HEK293 (cell line): ENCODE measurements around the gene INTS14.

Source experiments
- CTCF ChIA-PET: fragments of 350-600 bp; formaldehyde crosslinking; extraction: SDS; loops from one replicate; lab custom pipeline; 2021; ENCODE audit warnings: antibody characterized with exemption; lab: Yijun Ruan, JAX
- POLR2A ChIA-PET: fragments of 300-600 bp; formaldehyde crosslinking; extraction: SDS; loops from one replicate; lab custom pipeline; 2020; ENCODE audit warnings: antibody characterized with exemption, inconsistent platforms; lab: Yijun Ruan, JAX
- H3K27ac ChIP-seq: fragments of 200-500 bp; sonication (Bioruptor generic); 2 replicates; pipeline ENCODE4 v1.5.1; 2014; ENCODE audit warnings: low read depth, low read length, control low read depth, inconsistent platforms; ENCODE audit errors: extremely low read depth
- H3K36me3 ChIP-seq, 2 experiments: fragments of 200-500 bp in 1 of 2; sonication (Bioruptor generic) in 1 of 2; 1 replicate in 1 of 2; 2 replicates in 1 of 2; pipeline ENCODE4 v1.5.1; 2014 to 2017; ENCODE audit warnings: inconsistent platforms in 2 of 2, low read length in 2 of 2; ENCODE audit not compliant: control insufficient read depth in 2 of 2, insufficient read depth in 1 of 2
- H3K4me1 ChIP-seq: fragments of 200-500 bp; sonication (Bioruptor generic); 2 replicates; pipeline ENCODE4 v1.5.1; 2014; ENCODE audit warnings: mild to moderate bottlenecking, low read length, inconsistent platforms; ENCODE audit not compliant: control insufficient read depth, insufficient read depth
- H3K4me3 ChIP-seq: 2 replicates; pipeline ENCODE4 v1.5.1; 2011; ENCODE audit warnings: low read depth, mild to moderate bottlenecking, control low read depth, low read length, moderate library complexity
- H3K9me3 ChIP-seq: fragments of 200-500 bp; sonication (Bioruptor generic); 2 replicates; pipeline ENCODE4 v1.5.1; 2014; ENCODE audit warnings: low read depth, low read length, inconsistent platforms; ENCODE audit not compliant: control insufficient read depth, insufficient read depth
- FEZF1 ChIP-seq: fragments of 450-650 bp; formaldehyde crosslinking; IDR thresholded peaks from 2 replicates; pipeline ENCODE4 v1.5.1; 2016; ENCODE audit warnings: missing biosample characterization, missing genetic modification characterization
- GLI2 ChIP-seq: fragments of 450-650 bp; formaldehyde crosslinking; IDR thresholded peaks from 2 replicates; pipeline ENCODE4; 2017; ENCODE audit warnings: missing biosample characterization, missing genetic modification characterization, low read depth, borderline replicate concordance
- GLIS2 ChIP-seq: fragments of 450-650 bp; formaldehyde crosslinking; IDR thresholded peaks from 2 replicates; pipeline ENCODE4 v1.5.1; 2016; ENCODE audit warnings: missing biosample characterization, missing genetic modification characterization
- KLF1 ChIP-seq: fragments of 450-650 bp; formaldehyde crosslinking; IDR thresholded peaks from 2 replicates; pipeline ENCODE4 v1.5.1; 2016; ENCODE audit warnings: missing biosample characterization, missing genetic modification characterization
- MEIS1 ChIP-seq: sonication (generic); formaldehyde crosslinking; IDR thresholded peaks from 2 replicates; pipeline ENCODE4 v1.8.1; 2022; ENCODE audit warnings: missing genetic modification reagents, mild to moderate bottlenecking, borderline replicate concordance
- TCF7L2 ChIP-seq: IDR thresholded peaks from 2 replicates; pipeline ENCODE4 v1.6.1; 2011; ENCODE audit warnings: low read depth, mild to moderate bottlenecking, inconsistent platforms, low read length, moderate library complexity, borderline replicate concordance
- ZBTB48 ChIP-seq: fragments of 450-650 bp; formaldehyde crosslinking; IDR thresholded peaks from 2 replicates; pipeline ENCODE4 v1.5.1; 2016; ENCODE audit warnings: missing biosample characterization, missing genetic modification characterization
- ZNF146 ChIP-seq: fragments of 450-650 bp; formaldehyde crosslinking; IDR thresholded peaks from 2 replicates; pipeline ENCODE4 v1.5.1; 2016; ENCODE audit warnings: missing biosample characterization, missing genetic modification characterization
- ZNF184 ChIP-seq: fragments of 450-650 bp; IDR thresholded peaks from 2 replicates; pipeline ENCODE4 v1.5.1; 2018; ENCODE audit warnings: missing biosample characterization, mild to moderate bottlenecking, missing genetic modification characterization
- ZNF19 ChIP-seq: fragments of 450-650 bp; formaldehyde crosslinking; IDR thresholded peaks from 2 replicates; pipeline ENCODE4; 2016; ENCODE audit warnings: missing biosample characterization, missing genetic modification characterization, low read depth
- ZNF341 ChIP-seq: fragments of 450-650 bp; formaldehyde crosslinking; IDR thresholded peaks from 2 replicates; pipeline ENCODE4; 2016; ENCODE audit warnings: low read depth, missing biosample characterization, missing genetic modification characterization
- ZNF354C ChIP-seq: fragments of 450-650 bp; formaldehyde crosslinking; IDR thresholded peaks from 2 replicates; pipeline ENCODE4 v1.5.1; 2016; ENCODE audit warnings: missing biosample characterization, missing genetic modification characterization, low read depth, borderline replicate concordance
- ZNF394 ChIP-seq: fragments of 450-650 bp; formaldehyde crosslinking; IDR thresholded peaks from 2 replicates; pipeline ENCODE4 v1.5.1; 2016; ENCODE audit warnings: missing biosample characterization, missing genetic modification characterization, mild to moderate bottlenecking, moderate library complexity, borderline replicate concordance
- ZNF530 ChIP-seq: fragments of 450-650 bp; formaldehyde crosslinking; IDR thresholded peaks from 2 replicates; pipeline ENCODE4 v1.5.1; 2016; ENCODE audit warnings: low read depth, missing biosample characterization, missing genetic modification characterization
- ZNF558 ChIP-seq: fragments of 450-650 bp; formaldehyde crosslinking; IDR thresholded peaks from 2 replicates; pipeline ENCODE4 v1.5.1; 2016; ENCODE audit warnings: missing biosample characterization, missing genetic modification characterization
- ZNF571 ChIP-seq: fragments of 450-650 bp; formaldehyde crosslinking; IDR thresholded peaks from 2 replicates; pipeline ENCODE4 v1.5.0; 2017; ENCODE audit warnings: missing biosample characterization, missing genetic modification characterization
- ZNF596 ChIP-seq: fragments of 450-650 bp; IDR thresholded peaks from 2 replicates; pipeline ENCODE4 v1.5.0; 2018; ENCODE audit warnings: missing biosample characterization, mild to moderate bottlenecking, missing genetic modification characterization, moderate library complexity
- ZNF623 ChIP-seq: fragments of 450-650 bp; formaldehyde crosslinking; IDR thresholded peaks from 2 replicates; pipeline ENCODE4 v1.5.1; 2016; ENCODE audit warnings: missing biosample characterization, missing genetic modification characterization
- ZNF654 ChIP-seq: fragments of 450-650 bp; formaldehyde crosslinking; IDR thresholded peaks from 2 replicates; pipeline ENCODE4 v1.5.1; 2016; ENCODE audit warnings: low read depth, missing biosample characterization, missing genetic modification characterization
- ZNF776 ChIP-seq: fragments of 450-650 bp; formaldehyde crosslinking; IDR thresholded peaks from 2 replicates; pipeline ENCODE4 v1.5.0; 2017; ENCODE audit warnings: missing biosample characterization, missing genetic modification characterization, borderline replicate concordance
- ZNF785 ChIP-seq: fragments of 450-650 bp; formaldehyde crosslinking; IDR thresholded peaks from 2 replicates; pipeline ENCODE4 v1.5.1; 2016; ENCODE audit warnings: missing biosample characterization, missing genetic modification characterization
- TF ChIP-seq, protein P1 (sequence below): fragments of 450-650 bp; formaldehyde crosslinking; IDR thresholded peaks from 2 replicates; pipeline ENCODE4 v1.5.1; 2016; ENCODE audit warnings: missing biosample characterization, missing genetic modification characterization
- TF ChIP-seq, protein P2 (sequence below): fragments of 450-650 bp; formaldehyde crosslinking; IDR thresholded peaks from 2 replicates; pipeline ENCODE4 v1.5.1; 2017; ENCODE audit warnings: missing biosample characterization, missing genetic modification characterization
- TF ChIP-seq, protein P3 (sequence below): fragments of 450-650 bp; formaldehyde crosslinking; IDR thresholded peaks from 2 replicates; pipeline ENCODE4 v1.5.1; 2016; ENCODE audit warnings: missing biosample characterization, missing genetic modification characterization
- TF ChIP-seq, protein P4 (sequence below): fragments of 450-650 bp; formaldehyde crosslinking; IDR thresholded peaks from 2 replicates; pipeline ENCODE4 v1.5.1; 2016; ENCODE audit warnings: missing biosample characterization, missing genetic modification characterization, low read depth
- TF ChIP-seq, protein P5 (sequence below): fragments of 450-650 bp; formaldehyde crosslinking; IDR thresholded peaks from 2 replicates; pipeline ENCODE4 v1.5.1; 2017; ENCODE audit warnings: missing biosample characterization, missing genetic modification characterization

Gene INTS14

DNA sequence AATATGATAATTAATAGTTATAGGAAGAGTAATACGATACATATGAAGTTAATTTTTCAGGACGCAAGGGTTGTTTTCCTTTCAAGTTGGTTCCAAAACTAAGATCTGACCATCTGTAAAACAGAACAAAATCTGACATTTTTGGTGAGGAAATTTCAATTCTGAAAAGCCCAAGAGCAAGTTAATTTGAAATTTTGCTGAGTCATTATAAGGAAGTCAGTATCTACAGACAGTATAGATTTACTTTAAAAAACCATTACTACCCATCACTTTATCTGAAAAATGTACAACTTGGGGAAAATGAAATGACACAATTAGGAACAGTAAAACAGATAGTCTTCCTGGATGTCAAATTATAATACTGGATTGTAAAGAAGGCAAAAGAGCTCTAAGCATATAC lies 12.5 kb downstream of the INTS14 start:
- ChIA-PET CTCF (interaction anchor here (0.7 to 1.2 kb wide), 2 partner anchors 12 to 593 kb away, joined by 3 to 5 read pairs; partner anchors contain the start of gene INTS14), POLR2A (interaction anchor here (3.1 kb wide), 1 partner anchor 12 kb away, joined by 12 read pairs; the partner anchor contains the start of gene INTS14)
- no peaks in the 10 kb centered on the region for H3K4me1 ChIP-seq
- no peaks in the 10 kb centered on the region for H3K9me3 ChIP-seq
- H3K27ac ChIP-seq, result no peak overlapping the region
- TF ChIP-seq GLI2 (tag by site-specific recombination) (no peak), ZNF184 (tag by site-specific recombination) (no peak), TCF7L2 (no peak), ZNF394 (tag by site-specific recombination) (no peak), ZNF623 (tag by site-specific recombination) (no peak), ZNF341 (tag by site-specific recombination) (no peak), ZNF146 (tag by site-specific recombination) (no peak), ZNF19 (tag by site-specific recombination) (no peak), FEZF1 (no peak), ZNF354C (tag by site-specific recombination) (no peak), ZNF530 (no peak), ZBTB48 (no peak), ZNF571 (tag by site-specific recombination) (no peak)
- TF ChIP-seq, protein P1, sequence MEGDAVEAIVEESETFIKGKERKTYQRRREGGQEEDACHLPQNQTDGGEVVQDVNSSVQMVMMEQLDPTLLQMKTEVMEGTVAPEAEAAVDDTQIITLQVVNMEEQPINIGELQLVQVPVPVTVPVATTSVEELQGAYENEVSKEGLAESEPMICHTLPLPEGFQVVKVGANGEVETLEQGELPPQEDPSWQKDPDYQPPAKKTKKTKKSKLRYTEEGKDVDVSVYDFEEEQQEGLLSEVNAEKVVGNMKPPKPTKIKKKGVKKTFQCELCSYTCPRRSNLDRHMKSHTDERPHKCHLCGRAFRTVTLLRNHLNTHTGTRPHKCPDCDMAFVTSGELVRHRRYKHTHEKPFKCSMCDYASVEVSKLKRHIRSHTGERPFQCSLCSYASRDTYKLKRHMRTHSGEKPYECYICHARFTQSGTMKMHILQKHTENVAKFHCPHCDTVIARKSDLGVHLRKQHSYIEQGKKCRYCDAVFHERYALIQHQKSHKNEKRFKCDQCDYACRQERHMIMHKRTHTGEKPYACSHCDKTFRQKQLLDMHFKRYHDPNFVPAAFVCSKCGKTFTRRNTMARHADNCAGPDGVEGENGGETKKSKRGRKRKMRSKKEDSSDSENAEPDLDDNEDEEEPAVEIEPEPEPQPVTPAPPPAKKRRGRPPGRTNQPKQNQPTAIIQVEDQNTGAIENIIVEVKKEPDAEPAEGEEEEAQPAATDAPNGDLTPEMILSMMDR (tag by site-specific recombination), result no peak
- TF ChIP-seq, protein P2, sequence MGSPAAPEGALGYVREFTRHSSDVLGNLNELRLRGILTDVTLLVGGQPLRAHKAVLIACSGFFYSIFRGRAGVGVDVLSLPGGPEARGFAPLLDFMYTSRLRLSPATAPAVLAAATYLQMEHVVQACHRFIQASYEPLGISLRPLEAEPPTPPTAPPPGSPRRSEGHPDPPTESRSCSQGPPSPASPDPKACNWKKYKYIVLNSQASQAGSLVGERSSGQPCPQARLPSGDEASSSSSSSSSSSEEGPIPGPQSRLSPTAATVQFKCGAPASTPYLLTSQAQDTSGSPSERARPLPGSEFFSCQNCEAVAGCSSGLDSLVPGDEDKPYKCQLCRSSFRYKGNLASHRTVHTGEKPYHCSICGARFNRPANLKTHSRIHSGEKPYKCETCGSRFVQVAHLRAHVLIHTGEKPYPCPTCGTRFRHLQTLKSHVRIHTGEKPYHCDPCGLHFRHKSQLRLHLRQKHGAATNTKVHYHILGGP (tag by site-specific recombination), result no peak
- TF ChIP-seq, protein P3, sequence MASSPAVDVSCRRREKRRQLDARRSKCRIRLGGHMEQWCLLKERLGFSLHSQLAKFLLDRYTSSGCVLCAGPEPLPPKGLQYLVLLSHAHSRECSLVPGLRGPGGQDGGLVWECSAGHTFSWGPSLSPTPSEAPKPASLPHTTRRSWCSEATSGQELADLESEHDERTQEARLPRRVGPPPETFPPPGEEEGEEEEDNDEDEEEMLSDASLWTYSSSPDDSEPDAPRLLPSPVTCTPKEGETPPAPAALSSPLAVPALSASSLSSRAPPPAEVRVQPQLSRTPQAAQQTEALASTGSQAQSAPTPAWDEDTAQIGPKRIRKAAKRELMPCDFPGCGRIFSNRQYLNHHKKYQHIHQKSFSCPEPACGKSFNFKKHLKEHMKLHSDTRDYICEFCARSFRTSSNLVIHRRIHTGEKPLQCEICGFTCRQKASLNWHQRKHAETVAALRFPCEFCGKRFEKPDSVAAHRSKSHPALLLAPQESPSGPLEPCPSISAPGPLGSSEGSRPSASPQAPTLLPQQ (tag by site-specific recombination), result no peak
- TF ChIP-seq, protein P4, sequence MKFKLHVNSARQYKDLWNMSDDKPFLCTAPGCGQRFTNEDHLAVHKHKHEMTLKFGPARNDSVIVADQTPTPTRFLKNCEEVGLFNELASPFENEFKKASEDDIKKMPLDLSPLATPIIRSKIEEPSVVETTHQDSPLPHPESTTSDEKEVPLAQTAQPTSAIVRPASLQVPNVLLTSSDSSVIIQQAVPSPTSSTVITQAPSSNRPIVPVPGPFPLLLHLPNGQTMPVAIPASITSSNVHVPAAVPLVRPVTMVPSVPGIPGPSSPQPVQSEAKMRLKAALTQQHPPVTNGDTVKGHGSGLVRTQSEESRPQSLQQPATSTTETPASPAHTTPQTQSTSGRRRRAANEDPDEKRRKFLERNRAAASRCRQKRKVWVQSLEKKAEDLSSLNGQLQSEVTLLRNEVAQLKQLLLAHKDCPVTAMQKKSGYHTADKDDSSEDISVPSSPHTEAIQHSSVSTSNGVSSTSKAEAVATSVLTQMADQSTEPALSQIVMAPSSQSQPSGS, result no peak
- peaks cover 86 to 88% of the 10 kb centered on the region in 2 experiments for H3K36me3 ChIP-seq
- H3K4me3 ChIP-seq, result no peak overlapping the region

DNA sequence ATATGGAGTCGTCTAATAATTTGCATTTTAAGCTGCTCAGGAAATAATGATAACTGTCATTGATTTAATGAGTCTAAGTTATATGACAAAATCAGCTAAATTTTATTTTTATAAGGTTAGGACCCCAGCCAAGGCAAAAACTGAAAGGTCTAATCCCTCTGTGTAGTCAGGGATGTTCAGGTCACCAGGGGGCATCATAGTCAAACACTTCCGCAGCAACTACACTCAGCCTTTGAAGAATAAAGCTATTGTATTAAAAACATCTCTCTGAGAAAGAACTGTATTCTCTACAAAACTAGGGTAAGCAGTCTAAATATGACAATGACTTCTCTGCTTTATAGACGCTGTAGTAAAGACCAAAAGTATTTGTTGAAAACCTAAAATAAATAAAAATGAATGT lies 15.0 kb downstream of the INTS14 start:
- Histone ChIP-seq H3K9me3 (no peaks in the 10 kb centered on the region), H3K4me3 (no peak overlapping the region), H3K36me3 (peaks cover 89% of the 10 kb centered on the region in 2 experiments), H3K4me1 (no peaks in the 10 kb centered on the region), H3K27ac (no peak overlapping the region)
- CTCF ChIA-PET, result interaction anchor here (0.6 to 2.5 kb wide), 12 partner anchors 9 to 721 kb away, joined by 3 to 13 read pairs (median 4); partner anchors contain the start of genes HACD3 and INTS14
- POLR2A ChIA-PET, result interaction anchor here (1.2 kb wide), 1 partner anchor 11 kb away, joined by 3 read pairs; no protein-coding TSS in a partner anchor
- no peak for TF ChIP-seq KLF1
- no peak for TF ChIP-seq MEIS1 (CRISPR knock-in tag)
- TF ChIP-seq ZNF785 (tag by site-specific recombination), result no peak
- TF ChIP-seq ZNF776, result no peak
- TF ChIP-seq, protein P5, sequence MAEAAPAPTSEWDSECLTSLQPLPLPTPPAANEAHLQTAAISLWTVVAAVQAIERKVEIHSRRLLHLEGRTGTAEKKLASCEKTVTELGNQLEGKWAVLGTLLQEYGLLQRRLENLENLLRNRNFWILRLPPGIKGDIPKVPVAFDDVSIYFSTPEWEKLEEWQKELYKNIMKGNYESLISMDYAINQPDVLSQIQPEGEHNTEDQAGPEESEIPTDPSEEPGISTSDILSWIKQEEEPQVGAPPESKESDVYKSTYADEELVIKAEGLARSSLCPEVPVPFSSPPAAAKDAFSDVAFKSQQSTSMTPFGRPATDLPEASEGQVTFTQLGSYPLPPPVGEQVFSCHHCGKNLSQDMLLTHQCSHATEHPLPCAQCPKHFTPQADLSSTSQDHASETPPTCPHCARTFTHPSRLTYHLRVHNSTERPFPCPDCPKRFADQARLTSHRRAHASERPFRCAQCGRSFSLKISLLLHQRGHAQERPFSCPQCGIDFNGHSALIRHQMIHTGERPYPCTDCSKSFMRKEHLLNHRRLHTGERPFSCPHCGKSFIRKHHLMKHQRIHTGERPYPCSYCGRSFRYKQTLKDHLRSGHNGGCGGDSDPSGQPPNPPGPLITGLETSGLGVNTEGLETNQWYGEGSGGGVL (tag by site-specific recombination), result no peak
- TF ChIP-seq ZNF654 (tag by site-specific recombination), result peak; percentile 38
- TF ChIP-seq, protein P1 (tag by site-specific recombination), result peak; percentile 10; the same call in 1 of the 2 replicates
- no peak for TF ChIP-seq ZNF558 (tag by site-specific recombination)
- TF ChIP-seq ZNF596 (tag by site-specific recombination), result no peak
- TF ChIP-seq GLIS2 (tag by site-specific recombination), result no peak
